CD14-positive monocyte (primary cell): ENCODE measurements around the gene NUP214. TPM values are rescaled to one million over a fixed set of nuclear protein-coding genes. Genes with fewer than 3 reads are reported as not detected.

Source experiments
- DNase-seq, 3 donors: peaks; one replicate each; pipeline ENCODE4 v3.0.0-alpha.2; 2011 to 2022
- H2AFZ ChIP-seq: 2 replicates; pipeline ENCODE4 v1.6.0; 2012; ENCODE audit warnings: mild to moderate bottlenecking, low read depth, low read length, inconsistent platforms; ENCODE audit not compliant: insufficient read depth, poor library complexity, severe bottlenecking
- H3K27ac ChIP-seq, 2 donors: 1 replicate in 1 of 2; 2 replicates in 1 of 2; pipeline ENCODE4 v1.5.1; 2012 to 2013; ENCODE audit warnings: low read length in 2 of 2, control low read depth in 1 of 2, inconsistent platforms in 1 of 2, low read depth in 1 of 2, mild to moderate bottlenecking in 1 of 2
- H3K27me3 ChIP-seq, 2 donors: one replicate each; pipeline versions ENCODE4 v1.6.0 to v1.6.1; 2011 to 2013; ENCODE audit warnings: low read length in 2 of 2; ENCODE audit not compliant: control insufficient read depth in 2 of 2, insufficient read depth in 2 of 2
- H3K36me3 ChIP-seq, 2 donors: replicated peaks in 1 of 2; 1 replicate in 1 of 2; 2 replicates in 1 of 2; pipeline versions ENCODE4 v1.5.1 to v1.6.1; 2012 to 2013; ENCODE audit warnings: low read length in 2 of 2, control low read depth in 1 of 2, inconsistent platforms in 1 of 2, mild to moderate bottlenecking in 1 of 2; ENCODE audit not compliant: insufficient read depth in 2 of 2, control insufficient read depth in 1 of 2
- H3K4me1 ChIP-seq, 2 donors: 1 replicate in 1 of 2; 2 replicates in 1 of 2; pipeline versions ENCODE4 v1.5.1 to v1.6.1; 2012 to 2013; ENCODE audit warnings: low read length in 2 of 2, control low read depth in 1 of 2, inconsistent platforms in 1 of 2, mild to moderate bottlenecking in 1 of 2, moderate library complexity in 1 of 2; ENCODE audit not compliant: insufficient read depth in 2 of 2, control insufficient read depth in 1 of 2
- H3K4me2 ChIP-seq: replicated peaks from 2 replicates; pipeline ENCODE3; 2012; ENCODE audit warnings: low read length, moderate library complexity, mild to moderate bottlenecking; ENCODE audit not compliant: poor library complexity, severe bottlenecking; ENCODE audit errors: extremely low read depth
- H3K4me3 ChIP-seq, 3 experiments: fragments of 200-600 bp in 1 of 3; sonication (generic) in 1 of 3; replicated peaks in 1 of 3; 1 replicate in 2 of 3; 2 replicates in 1 of 3; pipeline ENCODE4 v1.5.1; 2011 to 2013; ENCODE audit warnings: low read length in 3 of 3, mild to moderate bottlenecking in 3 of 3, control low read depth in 2 of 3, low read depth in 2 of 3, inconsistent platforms in 1 of 3, moderate library complexity in 1 of 3
- H3K79me2 ChIP-seq: 2 replicates; pipeline ENCODE4 v1.6.0; 2012; ENCODE audit warnings: mild to moderate bottlenecking, control low read depth, inconsistent platforms, low read length, moderate library complexity; ENCODE audit not compliant: insufficient read depth
- H3K9ac ChIP-seq: 2 replicates; pipeline ENCODE4 v1.6.0; 2017; ENCODE audit warnings: low read length, mild to moderate bottlenecking; ENCODE audit not compliant: insufficient read depth, poor library complexity, severe bottlenecking
- H3K9me3 ChIP-seq, 2 donors: replicated peaks in 1 of 2; 1 replicate in 1 of 2; 2 replicates in 1 of 2; pipeline versions ENCODE4 v1.5.1 to v1.6.1; 2012 to 2013; ENCODE audit warnings: low read length in 2 of 2, control low read depth in 1 of 2; ENCODE audit not compliant: control insufficient read depth in 1 of 2, insufficient read depth in 1 of 2
- H4K20me1 ChIP-seq: 2 replicates; pipeline ENCODE4 v1.6.0; 2012; ENCODE audit warnings: mild to moderate bottlenecking, low read length, control low read depth, moderate library complexity; ENCODE audit not compliant: insufficient read depth
- H3K27ac Mint-ChIP-seq, 7 donors: one replicate each; pipeline ENCODE4 v1.8.0; 2020; ENCODE audit warnings: mild to moderate bottlenecking in 7 of 7, mixed read lengths in 7 of 7, moderate library complexity in 6 of 7, inconsistent platforms in 2 of 7
- H3K27me3 Mint-ChIP-seq, 3 donors: one replicate each; pipeline ENCODE4 v1.8.0; 2021 to 2022; ENCODE audit warnings: low read depth in 3 of 3, mild to moderate bottlenecking in 3 of 3, mixed read lengths in 3 of 3, moderate library complexity in 3 of 3, inconsistent platforms in 1 of 3
- H3K36me3 Mint-ChIP-seq, 2 donors: one replicate each; pipeline ENCODE4 v1.8.0; 2020; ENCODE audit warnings: mixed read lengths in 2 of 2, inconsistent platforms in 1 of 2, mild to moderate bottlenecking in 1 of 2
- H3K4me1 Mint-ChIP-seq: one replicate; pipeline ENCODE4 v1.8.0; 2020; ENCODE audit warnings: mild to moderate bottlenecking, mixed read lengths
- H3K4me3 Mint-ChIP-seq, 2 donors: one replicate each; pipeline ENCODE4 v1.8.0; 2020; ENCODE audit warnings: mild to moderate bottlenecking in 2 of 2, mixed read lengths in 2 of 2, moderate library complexity in 1 of 2
- H3K9me3 Mint-ChIP-seq, 7 donors: one replicate each; pipeline ENCODE4 v1.8.0; 2020 to 2022; ENCODE audit warnings: mixed read lengths in 7 of 7, mild to moderate bottlenecking in 6 of 7, moderate library complexity in 6 of 7, inconsistent platforms in 2 of 7
- CTCF ChIP-seq: fragments of 200-600 bp; IDR thresholded peaks from one replicate; pipeline ENCODE4 v1.8.0; 2022; ENCODE audit warnings: antibody characterized with exemption, mild to moderate bottlenecking
- WGBS: methylation state at CpG from one replicate; pipeline ENCODE4 v1.1.5; 2013; ENCODE audit warnings: missing lambda C conversion rate; ENCODE audit not compliant: insufficient coverage; 5-methylcytosine and 5-hydroxymethylcytosine counted together
- intact Hi-C, 2 donors: fragments of 100-400 bp; cut with micrococcal nuclease; formaldehyde crosslinking; loops; one replicate each; pipeline versions ENCODE4 v1.15.0 to v1.15.1; 2023
- polyA plus RNA-seq, 3 donors: library from polyadenylated mRNA; depleted of rRNA in 1 of 3; unstranded in 2 of 3; stranded (reverse) in 1 of 3; fragments of 300-500 nt in 2 of 3; fragments of >200 nt in 1 of 3; fragmentation: Illumina TruSeq in 2 of 3; gene quantifications; 1 replicate in 2 of 3; 2 replicates in 1 of 3; pipeline ENCODE4 v1.2.3, GENCODE V29; 2012 to 2021

NUP214 gene
- polyA plus RNA-seq, 3 donors: 94.9 to 329 (median 214) TPM

- peak overlapping the region in 4 of 7 donors; percentile 6 to 72 (median 44) for H3K27ac Mint-ChIP-seq
- H3K36me3 Mint-ChIP-seq: peaks cover 57 to 65% of the 10 kb centered on the region in 2 donors
- Histone ChIP-seq H3K4me1 (peaks cover 29 to 34% of the 10 kb centered on the region in 2 donors), H3K9ac (no peak overlapping the region), H3K4me2 (no peak overlapping the region), H2AFZ (no peak overlapping the region), H4K20me1 (peaks cover 41% of the 10 kb centered on the region), H3K79me2 (peaks cover 37% of the 10 kb centered on the region), H3K27ac (peak overlapping the region in 1 of 2 donors; percentile 89), H3K9me3 (no peaks in the 10 kb centered on the region), H3K4me3 (no peak overlapping the region), H3K27me3 (no peaks in the 10 kb centered on the region), H3K36me3 (peaks cover 54 to 57% of the 10 kb centered on the region in 2 donors)
- peaks cover 55% of the 10 kb centered on the region for H3K4me1 Mint-ChIP-seq
- WGBS: 78% methylated on average over 9 of the region's 9 CpGs
- intact Hi-C loops: loop anchor here (5.0 kb wide), 1 partner anchor 42 kb away; the partner anchor contains the start of gene FAM78A (in 2 of the 2)
- no peak overlapping the region for H3K4me3 Mint-ChIP-seq
- peaks cover 0 to 1% (median 0%) of the 10 kb centered on the region in 3 donors for H3K27me3 Mint-ChIP-seq
- TF ChIP-seq CTCF: no peak
- no peaks in the 10 kb centered on the region for H3K9me3 Mint-ChIP-seq
- DNase-seq: no peak
Measured at GRCh38 chr9:131235480-131235851, 110.1 kb downstream of the NUP214 start.

GRCh38 chr9:131236161-131236560 lies 110.8 kb downstream of the NUP214 start:
- Mint-ChIP-seq H3K4me3 (no peak overlapping the region), H3K27me3 (peaks cover 0 to 1% (median 0%) of the 10 kb centered on the region in 3 donors), H3K27ac (peak overlapping the region in 5 of 7 donors; percentile 42 to 63 (median 54)), H3K9me3 (no peaks in the 10 kb centered on the region), H3K4me1 (peaks cover 50% of the 10 kb centered on the region), H3K36me3 (peaks cover 52 to 62% of the 10 kb centered on the region in 2 donors)
- no peak for DNase-seq
- intact Hi-C loops: loop anchor here (5.0 kb wide), 1 partner anchor 41 kb away; the partner anchor contains the start of gene FAM78A (in 2 of the 2)
- H3K79me2 ChIP-seq: peaks cover 31% of the 10 kb centered on the region
- H2AFZ ChIP-seq: no peak overlapping the region
- H3K36me3 ChIP-seq: peaks cover 47 to 51% of the 10 kb centered on the region in 2 donors
- no peaks in the 10 kb centered on the region for H3K27me3 ChIP-seq
- H3K9ac ChIP-seq: no peak overlapping the region
- no peak for TF ChIP-seq CTCF
- H3K4me2 ChIP-seq: no peak overlapping the region
- WGBS: 95% methylated on average over 7 of the region's 8 CpGs
- no peaks in the 10 kb centered on the region for H3K9me3 ChIP-seq
- peaks cover 28 to 30% of the 10 kb centered on the region in 2 donors for H3K4me1 ChIP-seq
- peaks cover 37% of the 10 kb centered on the region for H4K20me1 ChIP-seq
- H3K27ac ChIP-seq: peak overlapping the region in 1 of 2 donors; percentile 89
- H3K4me3 ChIP-seq: no peak overlapping the region
